Osteocyte (in vitro differentiated cells): ENCODE measurements around the gene ADD2. TPM values are rescaled to one million over a fixed set of nuclear protein-coding genes. Genes with fewer than 3 reads are reported as not detected.
"Not testable (repeated sequence)": the region's sequence is repeated elsewhere in the genome, so short reads cannot be mapped to it uniquely, and the experiment has no call there.

ENCODE experiments used
- DNase-seq: peaks from one replicate; pipeline ENCODE4 v3.0.0; 2021; ENCODE audit warnings: mixed read lengths; ENCODE audit not compliant: unreplicated experiment; ENCODE audit errors: extremely low spot score
- H3K27ac Mint-ChIP-seq: one replicate; pipeline ENCODE4 v1.8.0; 2021; ENCODE audit warnings: mild to moderate bottlenecking, mixed read lengths; ENCODE audit not compliant: unreplicated experiment
- H3K27me3 Mint-ChIP-seq: one replicate; pipeline ENCODE4 v1.8.0; 2021; ENCODE audit warnings: mixed read lengths; ENCODE audit not compliant: unreplicated experiment
- H3K36me3 Mint-ChIP-seq: one replicate; pipeline ENCODE4 v1.8.0; 2021; ENCODE audit warnings: mixed read lengths; ENCODE audit not compliant: unreplicated experiment
- H3K4me1 Mint-ChIP-seq: one replicate; pipeline ENCODE4 v1.8.0; 2021; ENCODE audit warnings: mixed read lengths; ENCODE audit not compliant: unreplicated experiment
- H3K4me3 Mint-ChIP-seq: one replicate; pipeline ENCODE4 v1.8.0; 2021; ENCODE audit warnings: mild to moderate bottlenecking, moderate library complexity, mixed read lengths; ENCODE audit not compliant: unreplicated experiment
- H3K9me3 Mint-ChIP-seq: one replicate; pipeline ENCODE4 v1.8.0; 2021; ENCODE audit warnings: mixed read lengths; ENCODE audit not compliant: unreplicated experiment
- total RNA-seq: library from RNA; stranded (reverse); gene quantifications from 2 replicates; pipeline ENCODE4 v1.2.1, GENCODE V29; 2021
- TF ChIP-seq, protein P1 (sequence below): fragments of 200-600 bp; sonication (generic); IDR thresholded peaks from 2 replicates; pipeline ENCODE4 v1.5.0; 2021; ENCODE audit warnings: antibody characterized with exemption, mild to moderate bottlenecking, moderate library complexity

The ADD2 gene
- total RNA-seq, 1 donor from 2014 or later: not detected

DNA sequence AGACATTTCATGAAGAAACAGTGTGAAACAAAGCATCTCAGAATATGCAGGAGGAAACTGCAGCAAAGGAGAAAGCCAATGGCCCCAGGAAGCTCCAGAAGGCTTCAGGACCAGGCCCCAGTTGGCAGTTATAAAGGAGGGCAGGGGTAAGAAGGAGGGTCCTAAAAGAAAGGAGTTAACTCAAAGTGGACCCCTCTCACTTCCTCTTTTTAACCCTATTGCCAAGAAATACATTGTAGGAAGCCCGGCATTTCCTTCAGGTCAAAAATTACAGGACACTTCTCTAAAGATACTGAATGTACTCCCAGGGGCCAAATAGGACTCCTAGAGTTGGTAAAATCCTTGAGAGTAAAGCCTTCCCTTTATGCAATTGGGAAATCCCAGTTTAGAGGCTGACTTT, 137.2 kb downstream of the ADD2 start:
- TF ChIP-seq, protein P1, sequence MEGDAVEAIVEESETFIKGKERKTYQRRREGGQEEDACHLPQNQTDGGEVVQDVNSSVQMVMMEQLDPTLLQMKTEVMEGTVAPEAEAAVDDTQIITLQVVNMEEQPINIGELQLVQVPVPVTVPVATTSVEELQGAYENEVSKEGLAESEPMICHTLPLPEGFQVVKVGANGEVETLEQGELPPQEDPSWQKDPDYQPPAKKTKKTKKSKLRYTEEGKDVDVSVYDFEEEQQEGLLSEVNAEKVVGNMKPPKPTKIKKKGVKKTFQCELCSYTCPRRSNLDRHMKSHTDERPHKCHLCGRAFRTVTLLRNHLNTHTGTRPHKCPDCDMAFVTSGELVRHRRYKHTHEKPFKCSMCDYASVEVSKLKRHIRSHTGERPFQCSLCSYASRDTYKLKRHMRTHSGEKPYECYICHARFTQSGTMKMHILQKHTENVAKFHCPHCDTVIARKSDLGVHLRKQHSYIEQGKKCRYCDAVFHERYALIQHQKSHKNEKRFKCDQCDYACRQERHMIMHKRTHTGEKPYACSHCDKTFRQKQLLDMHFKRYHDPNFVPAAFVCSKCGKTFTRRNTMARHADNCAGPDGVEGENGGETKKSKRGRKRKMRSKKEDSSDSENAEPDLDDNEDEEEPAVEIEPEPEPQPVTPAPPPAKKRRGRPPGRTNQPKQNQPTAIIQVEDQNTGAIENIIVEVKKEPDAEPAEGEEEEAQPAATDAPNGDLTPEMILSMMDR: no peak
- Mint-ChIP-seq H3K9me3 (peaks cover 8% of the 10 kb centered on the region), H3K4me3 (no peak overlapping the region), H3K4me1 (no peaks in the 10 kb centered on the region), H3K27ac (no peak overlapping the region), H3K27me3 (peaks cover 55% of the 10 kb centered on the region), H3K36me3 (no peaks in the 10 kb centered on the region)
- DNase-seq: peak; percentile 3

DNA sequence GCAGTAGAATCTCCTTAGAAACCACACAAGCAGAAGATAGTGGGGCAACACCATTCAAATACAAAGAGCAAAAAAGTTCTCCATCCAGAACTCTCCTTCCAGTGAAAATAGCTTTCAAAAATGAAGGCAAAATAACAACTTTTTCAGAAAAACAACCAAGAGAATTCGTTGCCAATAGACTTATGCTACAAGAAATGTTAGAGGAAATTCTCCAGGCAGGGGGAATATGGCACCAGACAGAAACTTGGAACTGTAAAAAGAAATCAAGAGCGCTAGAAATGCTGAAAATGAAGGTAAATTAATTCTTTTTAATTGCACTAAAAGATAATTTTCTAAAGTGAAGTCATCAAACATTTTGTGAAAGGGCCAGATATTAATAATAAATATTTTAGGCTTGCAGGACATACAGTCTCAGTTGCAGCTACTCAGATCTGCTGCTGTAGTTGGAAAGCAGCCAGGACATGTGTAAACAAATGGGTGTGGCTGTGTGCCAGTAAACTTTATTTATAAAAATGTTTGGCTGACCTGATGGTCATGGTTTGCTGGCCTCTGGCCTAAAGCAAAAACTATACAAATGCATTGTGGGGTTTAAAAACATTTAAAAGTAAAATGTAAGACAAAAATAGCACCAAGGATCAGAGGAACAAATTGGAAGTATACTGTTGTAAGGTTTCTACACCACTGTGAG, 140.6 kb downstream of the ADD2 start:
- Mint-ChIP-seq H3K4me3 (no peak overlapping the region), H3K4me1 (no peaks in the 10 kb centered on the region), H3K36me3 (no peaks in the 10 kb centered on the region), H3K27me3 (peaks cover 46% of the 10 kb centered on the region), H3K9me3 (no peaks in the 10 kb centered on the region), H3K27ac (no peak overlapping the region)
- TF ChIP-seq, protein P1: no peak
- no peak for DNase-seq

DNA sequence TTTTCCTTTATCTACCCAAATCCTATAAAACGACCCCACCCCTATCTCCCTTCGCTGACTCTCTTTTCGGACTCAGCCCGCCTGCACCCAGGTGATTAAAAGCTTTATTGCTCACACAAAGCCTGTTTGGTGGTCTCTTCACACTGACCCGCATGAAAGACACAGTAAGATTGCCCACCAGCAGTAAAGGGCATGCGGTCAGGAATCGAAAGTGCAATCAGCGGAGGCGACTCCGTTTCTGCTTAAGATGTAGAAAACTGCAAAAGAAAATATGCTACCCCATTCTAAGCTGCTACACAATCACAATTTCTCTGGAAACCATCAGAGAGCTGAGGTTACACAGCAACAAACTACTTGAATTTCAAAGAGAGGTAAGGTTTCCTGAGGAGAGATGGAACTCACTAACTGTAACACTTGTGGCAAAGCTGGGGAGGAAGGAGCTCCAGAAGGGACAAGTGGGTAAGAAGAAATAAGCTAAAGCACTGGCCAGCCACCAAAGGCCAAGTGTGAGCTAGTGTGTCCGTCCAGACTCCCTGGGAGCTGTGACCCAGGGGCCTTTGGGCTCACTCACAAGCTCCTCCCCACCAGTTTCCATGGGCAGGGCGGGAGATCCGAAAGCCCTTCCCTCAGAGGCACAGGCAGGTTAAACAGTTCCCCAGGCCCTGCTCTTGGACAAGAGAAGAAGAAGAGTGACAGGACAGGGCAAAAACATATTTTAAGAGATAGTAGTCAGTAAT, 141.6 kb downstream of the ADD2 start:
- Mint-ChIP-seq H3K27me3 (peaks cover 47% of the 10 kb centered on the region), H3K9me3 (no peaks in the 10 kb centered on the region), H3K4me1 (no peaks in the 10 kb centered on the region), H3K36me3 (no peaks in the 10 kb centered on the region), H3K27ac (no peak overlapping the region), H3K4me3 (no peak overlapping the region)
- no peak for DNase-seq
- TF ChIP-seq, protein P1: no peak

DNA sequence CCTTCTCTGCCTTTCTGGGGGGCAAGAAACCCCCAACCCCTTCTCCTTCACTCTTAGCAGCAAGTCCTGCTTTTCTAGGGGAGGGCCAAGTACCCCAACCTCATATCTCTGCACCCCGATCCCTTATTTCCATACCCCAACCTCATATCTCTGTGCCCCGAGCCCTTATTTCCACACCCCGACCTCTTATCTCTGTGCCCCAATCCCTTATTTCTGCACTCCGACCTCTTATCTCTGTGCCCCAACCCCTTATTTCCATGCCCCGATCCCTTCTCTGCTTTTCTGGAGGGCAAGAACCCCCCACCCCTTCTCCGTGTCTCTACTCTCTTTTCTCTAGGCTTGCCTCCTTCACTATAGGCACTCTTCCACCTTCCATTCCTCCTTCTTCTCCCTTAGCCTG, 146.5 kb downstream of the ADD2 start:
- H3K27ac Mint-ChIP-seq: not testable (repeated sequence)

DNA sequence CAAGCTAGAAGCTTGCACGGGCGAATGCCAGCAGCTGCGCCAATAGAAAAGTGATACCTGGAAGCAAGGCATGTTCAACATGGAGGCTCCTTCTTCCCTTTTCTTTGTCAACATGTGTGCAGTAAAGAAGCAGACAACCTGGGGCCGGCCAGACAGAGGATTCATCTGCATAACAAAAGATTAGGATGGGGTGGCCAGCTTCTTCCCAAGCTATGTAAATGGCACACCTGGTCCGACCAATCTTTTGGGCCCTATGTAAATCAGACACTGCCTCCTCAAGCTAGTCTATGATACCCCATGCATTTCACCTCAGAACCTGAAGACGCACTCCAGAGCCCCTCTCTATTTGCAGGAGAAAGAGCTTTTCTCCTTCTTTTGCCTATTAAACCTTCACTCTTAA, 148.0 kb downstream of the ADD2 start:
- TF ChIP-seq, protein P1: no peak
- Mint-ChIP-seq H3K27ac (no peak overlapping the region), H3K27me3 (peaks cover 41% of the 10 kb centered on the region), H3K4me1 (no peaks in the 10 kb centered on the region), H3K36me3 (no peaks in the 10 kb centered on the region), H3K9me3 (no peaks in the 10 kb centered on the region), H3K4me3 (no peak overlapping the region)
- no peak for DNase-seq

More for the DNA sequence above, 146.5 kb downstream of the ADD2 start:
- not testable (repeated sequence) for H3K4me1 Mint-ChIP-seq, H3K9me3 Mint-ChIP-seq, DNase-seq, H3K36me3 Mint-ChIP-seq, H3K4me3 Mint-ChIP-seq
- H3K27me3 Mint-ChIP-seq: peaks cover 42% of the 10 kb centered on the region
